H9 (cell line): ENCODE measurements around the gene SLC46A3. TPM values are rescaled to one million over a fixed set of nuclear protein-coding genes. Genes with fewer than 3 reads are reported as not detected.

ENCODE experiments used
- DNase-seq: peaks from one replicate; pipeline ENCODE4 v3.0.0-alpha.2; 2017
- H2AFZ ChIP-seq: one replicate; pipeline ENCODE4 v1.6.1; 2013; ENCODE audit warnings: mild to moderate bottlenecking, low read length, control low read depth, moderate library complexity
- H2AK5ac ChIP-seq: 2 replicates; pipeline ENCODE4 v1.6.1; 2013; ENCODE audit warnings: low read length, control low read depth, mixed read lengths; ENCODE audit not compliant: insufficient read length
- H2BK120ac ChIP-seq: one replicate; pipeline ENCODE4 v1.6.1; 2013; ENCODE audit warnings: low read depth, mild to moderate bottlenecking, low read length, control low read depth, inconsistent platforms; ENCODE audit not compliant: poor library complexity, severe bottlenecking
- H2BK12ac ChIP-seq: 2 replicates; pipeline ENCODE4 v1.6.1; 2013; ENCODE audit warnings: low read length, control low read depth, mixed read lengths, low read depth; ENCODE audit not compliant: insufficient read length
- H2BK15ac ChIP-seq: 2 replicates; pipeline ENCODE4 v1.6.1; 2013; ENCODE audit warnings: low read depth, low read length, control low read depth
- H2BK20ac ChIP-seq: one replicate; pipeline ENCODE4 v1.6.1; 2013; ENCODE audit warnings: low read depth, mild to moderate bottlenecking, low read length, control low read depth, inconsistent platforms; ENCODE audit not compliant: poor library complexity, severe bottlenecking
- H2BK5ac ChIP-seq: 2 replicates; pipeline ENCODE4 v1.6.1; 2013; ENCODE audit warnings: low read length, control low read depth, mixed read lengths; ENCODE audit not compliant: insufficient read length
- H3K14ac ChIP-seq: 2 replicates; pipeline ENCODE4 v1.6.1; 2013; ENCODE audit warnings: low read length, control low read depth; ENCODE audit not compliant: insufficient read depth
- H3K18ac ChIP-seq: 2 replicates; pipeline ENCODE4 v1.6.1; 2013; ENCODE audit warnings: low read depth, mild to moderate bottlenecking, mixed read lengths, low read length, control low read depth; ENCODE audit not compliant: insufficient read length
- H3K23ac ChIP-seq: 2 replicates; pipeline ENCODE4 v1.6.1; 2013; ENCODE audit warnings: low read length, control low read depth, mixed read lengths, low read depth; ENCODE audit not compliant: insufficient read length
- H3K23me2 ChIP-seq: 2 replicates; pipeline ENCODE4 v1.6.1; 2013; ENCODE audit warnings: low read depth, mild to moderate bottlenecking, mixed read lengths, low read length, control low read depth; ENCODE audit not compliant: insufficient read length, poor library complexity, severe bottlenecking
- H3K27ac ChIP-seq: 2 replicates; pipeline ENCODE4 v1.5.1; 2013; ENCODE audit warnings: low read length, control low read depth, mixed read lengths, low read depth; ENCODE audit not compliant: insufficient read length
- H3K27me3 ChIP-seq: 2 replicates; pipeline ENCODE4 v1.6.1; 2013; ENCODE audit warnings: low read length, control low read depth, inconsistent platforms; ENCODE audit not compliant: insufficient read depth
- H3K4ac ChIP-seq: 2 replicates; pipeline ENCODE4 v1.6.1; 2013; ENCODE audit warnings: low read depth, mild to moderate bottlenecking, control low read depth, inconsistent platforms, low read length, moderate library complexity
- H3K4me1 ChIP-seq: 2 replicates; pipeline ENCODE4 v1.6.1; 2013; ENCODE audit warnings: low read length, control low read depth, inconsistent platforms; ENCODE audit not compliant: insufficient read depth
- H3K4me2 ChIP-seq: 2 replicates; pipeline ENCODE4 v1.6.1; 2013; ENCODE audit warnings: low read length, control low read depth, mixed read lengths; ENCODE audit not compliant: insufficient read length, insufficient read depth
- H3K56ac ChIP-seq: 2 replicates; pipeline ENCODE4 v1.6.1; 2013; ENCODE audit warnings: low read depth, mild to moderate bottlenecking, mixed read lengths, low read length, control low read depth; ENCODE audit not compliant: insufficient read length
- H3K79me1 ChIP-seq: 2 replicates; pipeline ENCODE4 v1.6.1; 2013; ENCODE audit warnings: low read depth, mild to moderate bottlenecking, moderate library complexity, low read length, control low read depth, inconsistent platforms; ENCODE audit not compliant: insufficient read depth, poor library complexity, severe bottlenecking
- H3K79me2 ChIP-seq: 2 replicates; pipeline ENCODE4 v1.6.1; 2013; ENCODE audit warnings: low read length, control low read depth, inconsistent platforms; ENCODE audit not compliant: insufficient read depth
- H3K9ac ChIP-seq: 2 replicates; pipeline ENCODE4 v1.6.1; 2013; ENCODE audit warnings: low read length, control low read depth, mixed read lengths; ENCODE audit not compliant: insufficient read length; ENCODE audit errors: extremely low read depth
- H3K9me3 ChIP-seq: one replicate; pipeline ENCODE4 v1.6.1; 2013; ENCODE audit warnings: low read depth, low read length, inconsistent platforms; ENCODE audit not compliant: control insufficient read depth
- H3T11ph ChIP-seq: one replicate; pipeline ENCODE4 v1.6.1; 2013; ENCODE audit warnings: mild to moderate bottlenecking, low read length, control low read depth, inconsistent platforms
- H4K20me1 ChIP-seq: one replicate; pipeline ENCODE4 v1.6.1; 2013; ENCODE audit not compliant: control insufficient read depth, insufficient read length, insufficient read depth
- H4K5ac ChIP-seq: 2 replicates; pipeline ENCODE4 v1.6.1; 2013; ENCODE audit warnings: low read depth, mild to moderate bottlenecking, mixed read lengths, low read length, control low read depth; ENCODE audit not compliant: insufficient read length
- H4K8ac ChIP-seq: replicated peaks from 2 replicates; pipeline ENCODE4 v1.6.1; 2013; ENCODE audit warnings: low read length, control low read depth, mixed read lengths, low read depth; ENCODE audit not compliant: insufficient read length
- H4K91ac ChIP-seq: 2 replicates; pipeline ENCODE4 v1.6.1; 2013; ENCODE audit warnings: low read depth, mild to moderate bottlenecking, moderate library complexity, mixed read lengths, low read length, control low read depth; ENCODE audit not compliant: insufficient read length
- H3K27ac Mint-ChIP-seq, 3 experiments: 2 replicates in 2 of 3; 3 replicates in 1 of 3; pipeline ENCODE4 v1.8.0; 2020 to 2021; ENCODE audit warnings: mixed read lengths in 3 of 3, mild to moderate bottlenecking in 1 of 3, moderate library complexity in 1 of 3
- H3K27me3 Mint-ChIP-seq: 2 replicates; pipeline ENCODE4 v1.8.0; 2021; ENCODE audit warnings: low read depth, mild to moderate bottlenecking, moderate library complexity, mixed read lengths
- H3K36me3 Mint-ChIP-seq, 3 experiments: 2 replicates in 2 of 3; 3 replicates in 1 of 3; pipeline ENCODE4 v1.8.0; 2020 to 2021; ENCODE audit warnings: low read depth in 3 of 3, mixed read lengths in 3 of 3; ENCODE audit not compliant: insufficient read depth in 1 of 3
- H3K4me1 Mint-ChIP-seq, 2 experiments: 2 replicates each; pipeline ENCODE4 v1.8.0; 2020; ENCODE audit warnings: mixed read lengths in 2 of 2
- H3K4me3 Mint-ChIP-seq, 2 experiments: 2 replicates in 1 of 2; 3 replicates in 1 of 2; pipeline ENCODE4 v1.8.0; 2020 to 2021; ENCODE audit warnings: mild to moderate bottlenecking in 2 of 2, mixed read lengths in 2 of 2, moderate library complexity in 1 of 2
- H3K9me3 Mint-ChIP-seq, 2 experiments: 2 replicates in 1 of 2; 3 replicates in 1 of 2; pipeline ENCODE4 v1.8.0; 2020; ENCODE audit warnings: mild to moderate bottlenecking in 2 of 2, mixed read lengths in 2 of 2, moderate library complexity in 1 of 2
- WGBS: extraction: QIAGEN DNeasy Blood & Tissue Kit; methylation state at CpG from one replicate; pipeline ENCODE4 v1.1.7; 2013; ENCODE audit warnings: missing lambda C conversion rate, low lambda C conversion rate, mixed read lengths; ENCODE audit not compliant: insufficient read length; ENCODE audit errors: extremely low coverage; 5-methylcytosine and 5-hydroxymethylcytosine counted together
- total RNA-seq: library from RNA; stranded (reverse); gene quantifications from 2 replicates; pipeline ENCODE4 v1.2.1, GENCODE V29; 2021
- TF ChIP-seq, protein P1 (sequence below): fragments of 200-600 bp; sonication (generic); conservative IDR thresholded peaks from 3 replicates; pipeline ENCODE4 v1.8.0; 2021; ENCODE audit warnings: antibody characterized with exemption, mild to moderate bottlenecking

Gene SLC46A3
- total RNA-seq, 1 experiment from 2014 or later, result 0.26 TPM

DNA sequence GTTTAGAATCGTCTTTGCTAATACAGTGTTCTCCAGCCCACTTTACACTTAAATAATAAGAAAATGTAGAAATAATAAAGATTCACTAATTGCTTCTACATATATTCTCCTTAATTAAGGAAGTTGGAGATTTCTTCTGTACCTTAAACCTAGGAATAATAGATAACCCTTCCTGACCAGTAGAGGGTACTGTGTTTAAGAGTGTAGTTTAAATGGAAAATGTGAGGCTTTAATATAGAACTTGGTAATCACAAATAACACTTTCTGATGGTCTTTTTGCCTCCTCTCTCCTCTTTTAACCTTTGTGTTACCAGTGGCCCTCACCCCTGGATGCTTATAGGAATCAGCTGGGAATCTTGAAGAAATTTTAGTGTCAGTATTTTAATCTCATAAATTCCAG lies 39.1 kb downstream of the SLC46A3 start:
- H3K27me3 ChIP-seq, result no peaks in the 10 kb centered on the region
- DNase-seq, result no peak
- no peak overlapping the region for H2BK15ac ChIP-seq
- H3K9ac ChIP-seq, result no peak overlapping the region
- no peak overlapping the region for H3T11ph ChIP-seq
- TF ChIP-seq, protein P1, sequence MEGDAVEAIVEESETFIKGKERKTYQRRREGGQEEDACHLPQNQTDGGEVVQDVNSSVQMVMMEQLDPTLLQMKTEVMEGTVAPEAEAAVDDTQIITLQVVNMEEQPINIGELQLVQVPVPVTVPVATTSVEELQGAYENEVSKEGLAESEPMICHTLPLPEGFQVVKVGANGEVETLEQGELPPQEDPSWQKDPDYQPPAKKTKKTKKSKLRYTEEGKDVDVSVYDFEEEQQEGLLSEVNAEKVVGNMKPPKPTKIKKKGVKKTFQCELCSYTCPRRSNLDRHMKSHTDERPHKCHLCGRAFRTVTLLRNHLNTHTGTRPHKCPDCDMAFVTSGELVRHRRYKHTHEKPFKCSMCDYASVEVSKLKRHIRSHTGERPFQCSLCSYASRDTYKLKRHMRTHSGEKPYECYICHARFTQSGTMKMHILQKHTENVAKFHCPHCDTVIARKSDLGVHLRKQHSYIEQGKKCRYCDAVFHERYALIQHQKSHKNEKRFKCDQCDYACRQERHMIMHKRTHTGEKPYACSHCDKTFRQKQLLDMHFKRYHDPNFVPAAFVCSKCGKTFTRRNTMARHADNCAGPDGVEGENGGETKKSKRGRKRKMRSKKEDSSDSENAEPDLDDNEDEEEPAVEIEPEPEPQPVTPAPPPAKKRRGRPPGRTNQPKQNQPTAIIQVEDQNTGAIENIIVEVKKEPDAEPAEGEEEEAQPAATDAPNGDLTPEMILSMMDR, result peak; percentile 64
- H3K18ac ChIP-seq, result no peak overlapping the region
- no peak overlapping the region for H3K14ac ChIP-seq
- no peak overlapping the region for H3K4me2 ChIP-seq
- no peak overlapping the region for H3K4ac ChIP-seq
- Mint-ChIP-seq H3K4me1 (peaks cover 8% of the 10 kb centered on the region in 2 experiments), H3K36me3 (peaks cover 10 to 39% (median 18%) of the 10 kb centered on the region in 3 experiments; a peak in 6 of 7 replicates), H3K4me3 (no peak overlapping the region), H3K9me3 (no peaks in the 10 kb centered on the region; a peak in 1 of 5 replicates), H3K27me3 (no peaks in the 10 kb centered on the region), H3K27ac (peak overlapping the region in 1 of 3 experiments; percentile 53; a peak in 1 of 7 replicates)
- no peak overlapping the region for H2BK5ac ChIP-seq
- H4K91ac ChIP-seq, result no peak overlapping the region
- no peaks in the 10 kb centered on the region for H3K79me2 ChIP-seq
- H3K79me1 ChIP-seq, result no peaks in the 10 kb centered on the region
- no peak overlapping the region for H3K23ac ChIP-seq
- H3K23me2 ChIP-seq, result no peaks in the 10 kb centered on the region
- no peak overlapping the region for H3K27ac ChIP-seq
- no peak overlapping the region for H2BK12ac ChIP-seq
- no peaks in the 10 kb centered on the region for H4K20me1 ChIP-seq
- H3K56ac ChIP-seq, result no peak overlapping the region
- H2BK120ac ChIP-seq, result no peak overlapping the region
- WGBS, result no CpG with 5 or more reads among the region's 1 CpG
- H2BK20ac ChIP-seq, result no peak overlapping the region
- H3K4me1 ChIP-seq, result peaks cover 2% of the 10 kb centered on the region; the same call in 1 of the 2 replicates
- no peak overlapping the region for H2AFZ ChIP-seq
- no peak overlapping the region for H2AK5ac ChIP-seq
- no peaks in the 10 kb centered on the region for H3K9me3 ChIP-seq
- H4K5ac ChIP-seq, result no peak overlapping the region
- no peak overlapping the region for H4K8ac ChIP-seq
